GM23338 (cell line): ENCODE data around the gene RBM28. TPM values are rescaled to one million over a fixed set of nuclear protein-coding genes. Genes with fewer than 3 reads are reported as not detected.

Experiments used
- ATAC-seq: fragments of 200-7000 bp; cut with Tn5 transposase; 3 replicates; pipeline ENCODE4 v1.9.1; 2020
- DNase-seq: peaks from one replicate; pipeline ENCODE4 v3.0.0-alpha.2; 2015; ENCODE audit warnings: low spot score
- H2AFZ ChIP-seq: fragments of 200-600 bp; sonication (generic); 2 replicates; pipeline ENCODE4 v1.8.0; 2016; ENCODE audit warnings: antibody characterized with exemption, mild to moderate bottlenecking, moderate library complexity
- H3F3A ChIP-seq: fragments of 200-600 bp; sonication (generic); replicated peaks from 2 replicates; pipeline ENCODE4 v1.8.0; 2017; ENCODE audit warnings: antibody characterized with exemption, mixed run types, low read depth
- H3K27ac ChIP-seq: fragments of 200-600 bp; sonication (generic); 2 replicates; pipeline ENCODE4 v1.6.1; 2016; ENCODE audit warnings: low read depth
- H3K27me3 ChIP-seq: fragments of 200-600 bp; sonication (generic); 2 replicates; pipeline ENCODE4 v1.8.0; 2016; ENCODE audit warnings: mild to moderate bottlenecking, mixed run types, moderate library complexity; ENCODE audit not compliant: insufficient read depth
- H3K36me3 ChIP-seq: fragments of 200-600 bp; sonication (generic); 2 replicates; pipeline ENCODE4 v1.8.0; 2016; ENCODE audit warnings: mild to moderate bottlenecking; ENCODE audit not compliant: insufficient read depth
- H3K4me1 ChIP-seq: fragments of 200-600 bp; sonication (generic); 2 replicates; pipeline ENCODE4 v1.8.0; 2016; ENCODE audit warnings: mild to moderate bottlenecking, moderate library complexity; ENCODE audit not compliant: insufficient read depth
- H3K4me2 ChIP-seq: fragments of 200-600 bp; sonication (generic); 2 replicates; pipeline ENCODE4 v1.7.1; 2017; ENCODE audit warnings: mixed run types
- H3K4me3 ChIP-seq: fragments of 200-600 bp; sonication (generic); 2 replicates; pipeline ENCODE4 v1.6.1; 2016; ENCODE audit warnings: mixed run types
- H3K79me2 ChIP-seq: fragments of 200-600 bp; sonication (generic); replicated peaks from 2 replicates; pipeline ENCODE4 v1.8.0; 2017; ENCODE audit warnings: mild to moderate bottlenecking; ENCODE audit not compliant: insufficient read depth
- H3K9me2 ChIP-seq: fragments of 200-600 bp; sonication (generic); 2 replicates; pipeline ENCODE4 v1.8.0; 2017; ENCODE audit not compliant: insufficient read depth
- H4K20me1 ChIP-seq: fragments of 200-600 bp; sonication (generic); replicated peaks from 2 replicates; pipeline ENCODE4 v1.8.0; 2017; ENCODE audit warnings: mild to moderate bottlenecking; ENCODE audit not compliant: insufficient read depth
- H3K27ac Mint-ChIP-seq: 2 replicates; pipeline ENCODE4 v1.8.0; 2020; ENCODE audit warnings: inconsistent platforms, mild to moderate bottlenecking, moderate library complexity, mixed read lengths
- H3K27me3 Mint-ChIP-seq: 3 replicates; pipeline ENCODE4 v1.8.0; 2022; ENCODE audit warnings: low read depth, mild to moderate bottlenecking, moderate library complexity, mixed read lengths, inconsistent platforms; ENCODE audit not compliant: insufficient read depth, poor library complexity
- H3K36me3 Mint-ChIP-seq: 3 replicates; pipeline ENCODE4 v1.8.0; 2021; ENCODE audit warnings: low read depth, mild to moderate bottlenecking, inconsistent platforms, moderate library complexity, mixed read lengths
- H3K4me1 Mint-ChIP-seq: 3 replicates; pipeline ENCODE4 v1.8.0; 2020; ENCODE audit warnings: mild to moderate bottlenecking, inconsistent platforms, mixed read lengths
- H3K4me3 Mint-ChIP-seq: 3 replicates; pipeline ENCODE4 v1.8.0; 2021; ENCODE audit warnings: moderate library complexity, mild to moderate bottlenecking, inconsistent platforms, mixed read lengths
- H3K9me3 Mint-ChIP-seq: 3 replicates; pipeline ENCODE4 v1.8.0; 2020; ENCODE audit warnings: moderate library complexity, mild to moderate bottlenecking, inconsistent platforms, mixed read lengths
- CREB1 ChIP-seq: fragments of 250-450 bp; sonication (Bioruptor Pico); IDR thresholded peaks from 2 replicates; pipeline ENCODE4 v1.5.0; 2020; ENCODE audit warnings: low read depth, mild to moderate bottlenecking, moderate library complexity
- CTCF ChIP-seq, 2 experiments: fragments of 200-600 bp in 1 of 2; sonication (generic) in 1 of 2; conservative IDR thresholded peaks; 2 replicates each; pipeline versions ENCODE4 v1.5.1 to v1.6.1; 2016 to 2017; ENCODE audit warnings: antibody characterized with exemption in 2 of 2, low read depth in 2 of 2, mild to moderate bottlenecking in 2 of 2, moderate library complexity in 1 of 2
- ETS1 ChIP-seq: IDR thresholded peaks from 2 replicates; pipeline ENCODE4 v1.6.1; 2016; ENCODE audit warnings: antibody characterized with exemption
- EZH2 ChIP-seq: fragments of 200-600 bp; sonication (generic); IDR thresholded peaks from one replicate; pipeline ENCODE4 v1.8.0; 2017; ENCODE audit warnings: antibody characterized with exemption, mild to moderate bottlenecking, low read depth; ENCODE audit not compliant: unreplicated experiment
- EZH2phosphoT487 ChIP-seq: fragments of 200-600 bp; sonication (generic); IDR thresholded peaks from one replicate; pipeline ENCODE4 v1.8.1; 2018; ENCODE audit warnings: antibody characterized with exemption; ENCODE audit not compliant: unreplicated experiment
- JUNB ChIP-seq: IDR thresholded peaks from one replicate; pipeline ENCODE4 v1.6.1; 2016; ENCODE audit warnings: antibody characterized with exemption; ENCODE audit not compliant: unreplicated experiment
- NANOG ChIP-seq: IDR thresholded peaks from 2 replicates; pipeline ENCODE4 v1.6.1; 2016; ENCODE audit warnings: antibody characterized with exemption, borderline replicate concordance
- POLR2AphosphoS5 ChIP-seq: IDR thresholded peaks from 2 replicates; pipeline ENCODE4 v1.6.1; 2016; ENCODE audit warnings: antibody characterized with exemption, low read depth
- REST ChIP-seq: IDR thresholded peaks from one replicate; pipeline ENCODE4 v1.6.1; 2018; ENCODE audit warnings: antibody characterized with exemption; ENCODE audit not compliant: unreplicated experiment
- STAT1 ChIP-seq: IDR thresholded peaks from one replicate; pipeline ENCODE4 v1.6.1; 2016; ENCODE audit warnings: antibody characterized with exemption; ENCODE audit not compliant: unreplicated experiment
- ZNF114 ChIP-seq: fragments of 250-450 bp; sonication (Bioruptor Pico); IDR thresholded peaks from 2 replicates; pipeline ENCODE4 v1.5.0; 2020; ENCODE audit warnings: mild to moderate bottlenecking, moderate library complexity
- ZNF331 ChIP-seq: fragments of 250-450 bp; sonication (Bioruptor Pico); IDR thresholded peaks from 2 replicates; pipeline ENCODE4 v1.5.0; 2020; ENCODE audit warnings: low read depth, mild to moderate bottlenecking, moderate library complexity
- ZNF462 ChIP-seq: fragments of 250-450 bp; sonication (Bioruptor Pico); IDR thresholded peaks from 2 replicates; pipeline ENCODE4 v1.5.0; 2020; ENCODE audit warnings: mild to moderate bottlenecking, moderate library complexity
- polyA plus RNA-seq: library from polyadenylated mRNA; unstranded; fragments of >200 nt; fragmentation: Nextera tagmentation; extraction: Ambion mirVana; gene quantifications from 2 replicates; pipeline ENCODE4 v1.2.1, GENCODE V29; 2016
- total RNA-seq: library from RNA; depleted of rRNA; stranded (reverse); fragments of >200 nt; shearing (Covaris generic); gene quantifications from 2 replicates; pipeline ENCODE4 v1.2.3, GENCODE V29; 2014

The RBM28 gene
- total and polyA plus RNA-seq, 2 experiments from 2014 or later, result 24.3 to 87.5 TPM

- ATAC-seq (no peak), DNase-seq (no peak)
- Mint-ChIP-seq H3K9me3 (no peaks in the 10 kb centered on the region), H3K27me3 (peaks cover 2% of the 10 kb centered on the region), H3K4me1 (no peaks in the 10 kb centered on the region; the same call in 2 of the 3 replicates), H3K36me3 (no peaks in the 10 kb centered on the region; the same call in 2 of the 3 replicates), H3K4me3 (no peak overlapping the region), H3K27ac (no peak overlapping the region)
- no peak for TF ChIP-seq EZH2phosphoT487
- TF ChIP-seq NANOG, result no peak
- no peak for TF ChIP-seq JUNB
- no peak for TF ChIP-seq CREB1 (CRISPR knock-in tag)
- no peak for TF ChIP-seq ZNF114 (CRISPR knock-in tag)
- no peak for TF ChIP-seq EZH2
- TF ChIP-seq ZNF331 (CRISPR knock-in tag), result no peak
- no peak for TF ChIP-seq ETS1
- TF ChIP-seq POLR2AphosphoS5, result no peak
- no peak for TF ChIP-seq STAT1
- no peak for TF ChIP-seq ZNF462 (CRISPR knock-in tag)
- no peak for TF ChIP-seq CTCF (conservative IDR thresholded peaks at IDR 0.05; ENCODE audit: low read depth in 2 of 2)
- TF ChIP-seq REST, result no peak
- no peak overlapping the region for H2AFZ ChIP-seq
- H3K4me1 ChIP-seq, result no peaks in the 10 kb centered on the region
- H3K27ac ChIP-seq, result no peak overlapping the region
- H3K27me3 ChIP-seq, result peaks cover 2% of the 10 kb centered on the region; the same call in 1 of the 2 replicates
- H3K4me3 ChIP-seq, result no peak overlapping the region
- H3F3A ChIP-seq, result no peaks in the 10 kb centered on the region
- no peaks in the 10 kb centered on the region for H3K9me2 ChIP-seq
- no peak overlapping the region for H3K4me2 ChIP-seq
- no peaks in the 10 kb centered on the region for H4K20me1 ChIP-seq
- H3K36me3 ChIP-seq, result no peaks in the 10 kb centered on the region
- no peaks in the 10 kb centered on the region for H3K79me2 ChIP-seq
Observed at GRCh38 chr7:128373606-128374005, 29.9 kb upstream of the RBM28 start.
